Suprapubic skin (tissue), 4 donors: ENCODE data around the gene MAML2. TPM values are rescaled to one million over a fixed set of nuclear protein-coding genes. Genes with fewer than 3 reads are reported as not detected.

Source experiments
- DNase-seq, 2 donors: peaks; one replicate each; pipeline ENCODE4 v3.0.0-alpha.2; 2019; ENCODE audit warnings: low spot score in 2 of 2
- H3K27ac ChIP-seq: fragments of 200-600 bp; sonication (generic); one replicate; pipeline ENCODE4 v1.5.1; 2019
- H3K27me3 ChIP-seq: fragments of 200-600 bp; sonication (generic); one replicate; pipeline ENCODE4 v1.5.1; 2019
- H3K36me3 ChIP-seq: fragments of 200-600 bp; sonication (generic); one replicate; pipeline ENCODE4 v1.5.1; 2019
- H3K4me1 ChIP-seq: fragments of 200-600 bp; sonication (generic); one replicate; pipeline ENCODE4 v1.5.1; 2019
- H3K4me3 ChIP-seq: fragments of 200-600 bp; sonication (generic); one replicate; pipeline ENCODE4 v1.5.1; 2019; ENCODE audit warnings: mild to moderate bottlenecking
- H3K9me3 ChIP-seq: fragments of 200-600 bp; sonication (generic); one replicate; pipeline ENCODE4 v1.5.1; 2019
- CTCF ChIP-seq, 2 donors: fragments of 200-600 bp in 1 of 2; fragments of 450-650 bp in 1 of 2; sonication (generic) in 1 of 2; IDR thresholded peaks; one replicate each; pipeline ENCODE4 v1.5.1; 2016 to 2019; ENCODE audit warnings: antibody characterized with exemption in 2 of 2, mild to moderate bottlenecking in 1 of 2, moderate library complexity in 1 of 2
- EP300 ChIP-seq: sonication (generic); formaldehyde crosslinking; IDR thresholded peaks from one replicate; pipeline ENCODE4 v1.6.1; 2017; ENCODE audit warnings: antibody characterized with exemption
- POLR2A ChIP-seq, 2 donors: fragments of 450-650 bp; IDR thresholded peaks; one replicate each; pipeline ENCODE4 v1.6.1; 2017; ENCODE audit warnings: antibody characterized with exemption in 2 of 2, mild to moderate bottlenecking in 2 of 2, moderate library complexity in 2 of 2
- POLR2AphosphoS5 ChIP-seq, 3 donors: sonication (generic); formaldehyde crosslinking; IDR thresholded peaks; one replicate each; pipeline ENCODE4 v1.6.1; 2017; ENCODE audit warnings: antibody characterized with exemption in 3 of 3
- WGBS: methylation state at CpG from one replicate; pipeline ENCODE4 v1.1.5; 2018; 5-methylcytosine and 5-hydroxymethylcytosine counted together
- total RNA-seq, 4 donors: library from RNA; depleted of rRNA; stranded (reverse); fragments of >200 nt; gene quantifications; one replicate each; pipeline ENCODE4 v1.1.0, GENCODE V29; 2016

The MAML2 gene
- total RNA-seq, 4 donors from 2014 or later: 24.9 to 44.4 (median 30.9) TPM

GRCh38 chr11:96339706-96340554, 3.1 kb downstream of the MAML2 start:
- Histone ChIP-seq H3K27ac (peak overlapping the region; percentile 80), H3K4me3 (peak overlapping the region; percentile 63), H3K4me1 (peaks cover 56% of the 10 kb centered on the region), H3K36me3 (no peaks in the 10 kb centered on the region), H3K27me3 (no peaks in the 10 kb centered on the region), H3K9me3 (no peaks in the 10 kb centered on the region)
- no peak for DNase-seq
- TF ChIP-seq EP300: no peak
- TF ChIP-seq POLR2AphosphoS5 (IDR thresholded peaks at IDR 0.05): no peak
- peak in 1 of 2 donors; percentile 6 for TF ChIP-seq CTCF (IDR thresholded peaks at IDR 0.05)
- TF ChIP-seq POLR2A (IDR thresholded peaks at IDR 0.05): no peak
- 24% methylated on average over 6 of the region's 7 CpGs for WGBS

GRCh38 chr11:96338910-96339705, 3.9 kb downstream of the MAML2 start:
- peak in 1 of 2 donors; percentile 69 for DNase-seq
- Histone ChIP-seq H3K27me3 (no peaks in the 10 kb centered on the region), H3K4me1 (peaks cover 56% of the 10 kb centered on the region), H3K4me3 (peak overlapping the region; percentile 63), H3K36me3 (no peaks in the 10 kb centered on the region), H3K9me3 (no peaks in the 10 kb centered on the region), H3K27ac (peak overlapping the region; percentile 80)
- 5% methylated on average over 9 of the region's 13 CpGs for WGBS
- TF ChIP-seq CTCF (IDR thresholded peaks at IDR 0.05): no peak
- peak in 1 of 3 donors; percentile 24 for TF ChIP-seq POLR2AphosphoS5 (IDR thresholded peaks at IDR 0.05)

GRCh38 chr11:96337541-96338431, 5.2 kb downstream of the MAML2 start:
- no peaks in the 10 kb centered on the region for H3K27me3 ChIP-seq
- no peaks in the 10 kb centered on the region for H3K36me3 ChIP-seq
- no peak for DNase-seq
- H3K4me3 ChIP-seq: peak overlapping the region; percentile 63
- H3K9me3 ChIP-seq: no peaks in the 10 kb centered on the region
- TF ChIP-seq CTCF (IDR thresholded peaks at IDR 0.05) (no peak), EP300 (no peak), POLR2AphosphoS5 (IDR thresholded peaks at IDR 0.05) (no peak), POLR2A (IDR thresholded peaks at IDR 0.05) (no peak)
- H3K27ac ChIP-seq: peak overlapping the region; percentile 80
- peaks cover 60% of the 10 kb centered on the region for H3K4me1 ChIP-seq
- 39% methylated on average over 6 of the region's 6 CpGs for WGBS

- Histone ChIP-seq H3K27me3 (no peaks in the 10 kb centered on the region), H3K4me3 (no peak overlapping the region), H3K9me3 (no peaks in the 10 kb centered on the region), H3K27ac (no peak overlapping the region), H3K4me1 (peaks cover 71% of the 10 kb centered on the region), H3K36me3 (no peaks in the 10 kb centered on the region)
- WGBS: 88% methylated on average over 4 of the region's 4 CpGs
- no peak for TF ChIP-seq POLR2AphosphoS5 (IDR thresholded peaks at IDR 0.05)
- TF ChIP-seq EP300: no peak
- TF ChIP-seq POLR2A (IDR thresholded peaks at IDR 0.05): no peak
- no peak for TF ChIP-seq CTCF (IDR thresholded peaks at IDR 0.05)
- no peak for DNase-seq
Measured at GRCh38 chr11:96335388-96335787, 7.6 kb downstream of the MAML2 start.
